Limb (tissue), 2 donors: ENCODE measurements around the gene MLH3.
"Not testable (repeated sequence)": the region's sequence is repeated elsewhere in the genome, so short reads cannot be mapped to it uniquely, and the experiment has no call there.

Source experiments
- DNase-seq, 2 donors: peaks; one replicate each; pipeline ENCODE4 v3.0.0-alpha.2; 2016; ENCODE audit errors: extremely low spot score in 2 of 2

The MLH3 gene

GRCh38 chr14:75030147-75030546 is 21.1 kb downstream of the MLH3 start:
- DNase-seq: no peak

GRCh38 chr14:75025876-75026275 is 25.4 kb downstream of the MLH3 start:
- DNase-seq: no peak

- DNase-seq: no peak
Measured at GRCh38 chr14:75025082-75025481, 26.2 kb downstream of the MLH3 start.

- DNase-seq: no peak
Measured at GRCh38 chr14:75023108-75023507, 28.2 kb downstream of the MLH3 start.

GRCh38 chr14:75022655-75023054 is 28.6 kb downstream of the MLH3 start:
- DNase-seq: no peak

GRCh38 chr14:75018694-75019093 is 32.6 kb downstream of the MLH3 start:
- DNase-seq: no peak

GRCh38 chr14:75016815-75017214 is 34.5 kb downstream of the MLH3 start:
- DNase-seq: no peak

- no peak for DNase-seq
Measured at GRCh38 chr14:75015496-75015895, 35.8 kb downstream of the MLH3 start.

- DNase-seq: no peak
Measured at GRCh38 chr14:75013290-75013689, 38.0 kb downstream of the MLH3 start.

- DNase-seq: no peak
Measured at GRCh38 chr14:75011356-75011994, 39.8 kb downstream of the MLH3 start.

- DNase-seq: no peak
Measured at GRCh38 chr14:75010472-75011093, 40.7 kb downstream of the MLH3 start.

GRCh38 chr14:75009176-75009575 is 42.1 kb downstream of the MLH3 start:
- DNase-seq: no peak

- no peak for DNase-seq
Measured at GRCh38 chr14:75005357-75005756, 45.9 kb downstream of the MLH3 start.

GRCh38 chr14:75003250-75004027 is 47.8 kb downstream of the MLH3 start:
- DNase-seq: no peak

- DNase-seq: peak; percentile 97 to 98
Measured at GRCh38 chr14:75002392-75003249, 48.6 kb downstream of the MLH3 start, which contains the start of gene EIF2B2. Gene EIF2B2, plus strand, starts transcription at chr14:75002921. Its CDS starts 70 bp downstream, at chr14:75002991.

GRCh38 chr14:75001899-75002298 is 49.4 kb downstream of the MLH3 start:
- no peak for DNase-seq

GRCh38 chr14:75001261-75001660 is 50.0 kb downstream of the MLH3 start:
- DNase-seq: no peak

- DNase-seq: not testable (repeated sequence)
Measured at GRCh38 chr14:74995781-74996180, 55.5 kb downstream of the MLH3 start.

GRCh38 chr14:74994182-74994581 is 57.1 kb downstream of the MLH3 start:
- DNase-seq: not testable (repeated sequence)

- no peak for DNase-seq
Measured at GRCh38 chr14:74988993-74989392, 62.3 kb downstream of the MLH3 start.

GRCh38 chr14:74988131-74988530 is 63.1 kb downstream of the MLH3 start:
- DNase-seq: no peak

- no peak for DNase-seq
Measured at GRCh38 chr14:74985806-74986205, 65.5 kb downstream of the MLH3 start.
